HG02759 (cell line): ENCODE measurements around the gene ZNF772.

Experiments used
- ATAC-seq: cut with Tn5 transposase; IDR thresholded peaks from one replicate; pipeline ENCODE4 v1.9.1; 2021; ENCODE audit warnings: mild to moderate bottlenecking, moderate library complexity; ENCODE audit not compliant: unreplicated experiment

ZNF772 gene

GRCh38 chr19:57435062-57435978 lies 42.0 kb downstream of the ZNF772 start, which contains the start of gene ZNF749:
ZNF749 (plus strand) TSS chr19:57435325; CDS start chr19:57435579, 254 bp downstream.
- ATAC-seq: peak; percentile 98

- ATAC-seq: peak; percentile 16
These were observed 42.8 kb downstream of the ZNF772 start for GRCh38 chr19:57434386-57435061.

GRCh38 chr19:57421037-57421436 lies 56.3 kb downstream of the ZNF772 start:
- ATAC-seq: no peak

- no peak for ATAC-seq
These were observed 57.9 kb downstream of the ZNF772 start for GRCh38 chr19:57419439-57419838.
